Activated CD4-positive, alpha-beta memory T cell treated with anti-CD3 and anti-CD28 coated beads for 36 hours (primary cell): Measurements from ENCODE around the gene ZC3H8. TPM values are rescaled to one million over a fixed set of nuclear protein-coding genes. Genes with fewer than 3 reads are reported as not detected.

Experiments used
- total RNA-seq, 2 experiments: library from RNA; stranded (reverse); gene quantifications; one replicate each; pipeline ENCODE4 v1.2.3, GENCODE V29; 2021

ZC3H8 gene
- total RNA-seq, 2 experiments from 2014 or later, result 13.0 to 16.0 TPM

Other genes starting within 250 kb of the ZC3H8 start
- gene TMEM87B, start 199.8 kb downstream of the ZC3H8 start, total RNA-seq, result 10 to 100 TPM; 22.3 to 24.1 TPM
- 10 to 100 TPM; 38.9 to 40.2 TPM for gene FBLN7, start 116.7 kb downstream of the ZC3H8 start, total RNA-seq
- 10 to 100 TPM; 14.4 to 15.0 TPM for gene ZC3H6, start 20.6 kb upstream of the ZC3H8 start, total RNA-seq
- gene RGPD8, start 178.6 kb upstream of the ZC3H8 start, total RNA-seq, result 10 to 100 TPM; 14.7 to 16.0 TPM
- 10 to 100 TPM; 36.7 to 39.0 TPM for gene TTL, start 227.1 kb upstream of the ZC3H8 start, total RNA-seq